CD14-positive monocyte (primary cell): ENCODE results near the gene KRTAP10-1. TPM values are rescaled to one million over a fixed set of nuclear protein-coding genes. Genes with fewer than 3 reads are reported as not detected.

ENCODE experiments used
- DNase-seq, 3 donors: peaks; one replicate each; pipeline ENCODE4 v3.0.0-alpha.2; 2011 to 2022
- H2AFZ ChIP-seq: 2 replicates; pipeline ENCODE4 v1.6.0; 2012; ENCODE audit warnings: mild to moderate bottlenecking, low read depth, low read length, inconsistent platforms; ENCODE audit not compliant: insufficient read depth, poor library complexity, severe bottlenecking
- H3K27ac ChIP-seq, 2 donors: 1 replicate in 1 of 2; 2 replicates in 1 of 2; pipeline ENCODE4 v1.5.1; 2012 to 2013; ENCODE audit warnings: low read length in 2 of 2, control low read depth in 1 of 2, inconsistent platforms in 1 of 2, low read depth in 1 of 2, mild to moderate bottlenecking in 1 of 2
- H3K27me3 ChIP-seq, 2 donors: one replicate each; pipeline versions ENCODE4 v1.6.0 to v1.6.1; 2011 to 2013; ENCODE audit warnings: low read length in 2 of 2; ENCODE audit not compliant: control insufficient read depth in 2 of 2, insufficient read depth in 2 of 2
- H3K36me3 ChIP-seq, 2 donors: replicated peaks in 1 of 2; 1 replicate in 1 of 2; 2 replicates in 1 of 2; pipeline versions ENCODE4 v1.5.1 to v1.6.1; 2012 to 2013; ENCODE audit warnings: low read length in 2 of 2, control low read depth in 1 of 2, inconsistent platforms in 1 of 2, mild to moderate bottlenecking in 1 of 2; ENCODE audit not compliant: insufficient read depth in 2 of 2, control insufficient read depth in 1 of 2
- H3K4me1 ChIP-seq, 2 donors: 1 replicate in 1 of 2; 2 replicates in 1 of 2; pipeline versions ENCODE4 v1.5.1 to v1.6.1; 2012 to 2013; ENCODE audit warnings: low read length in 2 of 2, control low read depth in 1 of 2, inconsistent platforms in 1 of 2, mild to moderate bottlenecking in 1 of 2, moderate library complexity in 1 of 2; ENCODE audit not compliant: insufficient read depth in 2 of 2, control insufficient read depth in 1 of 2
- H3K4me2 ChIP-seq: replicated peaks from 2 replicates; pipeline ENCODE3; 2012; ENCODE audit warnings: low read length, moderate library complexity, mild to moderate bottlenecking; ENCODE audit not compliant: poor library complexity, severe bottlenecking; ENCODE audit errors: extremely low read depth
- H3K4me3 ChIP-seq, 3 experiments: fragments of 200-600 bp in 1 of 3; sonication (generic) in 1 of 3; replicated peaks in 1 of 3; 1 replicate in 2 of 3; 2 replicates in 1 of 3; pipeline ENCODE4 v1.5.1; 2011 to 2013; ENCODE audit warnings: low read length in 3 of 3, mild to moderate bottlenecking in 3 of 3, control low read depth in 2 of 3, low read depth in 2 of 3, inconsistent platforms in 1 of 3, moderate library complexity in 1 of 3
- H3K79me2 ChIP-seq: 2 replicates; pipeline ENCODE4 v1.6.0; 2012; ENCODE audit warnings: mild to moderate bottlenecking, control low read depth, inconsistent platforms, low read length, moderate library complexity; ENCODE audit not compliant: insufficient read depth
- H3K9ac ChIP-seq: 2 replicates; pipeline ENCODE4 v1.6.0; 2017; ENCODE audit warnings: low read length, mild to moderate bottlenecking; ENCODE audit not compliant: insufficient read depth, poor library complexity, severe bottlenecking
- H3K9me3 ChIP-seq, 2 donors: replicated peaks in 1 of 2; 1 replicate in 1 of 2; 2 replicates in 1 of 2; pipeline versions ENCODE4 v1.5.1 to v1.6.1; 2012 to 2013; ENCODE audit warnings: low read length in 2 of 2, control low read depth in 1 of 2; ENCODE audit not compliant: control insufficient read depth in 1 of 2, insufficient read depth in 1 of 2
- H4K20me1 ChIP-seq: 2 replicates; pipeline ENCODE4 v1.6.0; 2012; ENCODE audit warnings: mild to moderate bottlenecking, low read length, control low read depth, moderate library complexity; ENCODE audit not compliant: insufficient read depth
- H3K27ac Mint-ChIP-seq, 7 donors: one replicate each; pipeline ENCODE4 v1.8.0; 2020; ENCODE audit warnings: mild to moderate bottlenecking in 7 of 7, mixed read lengths in 7 of 7, moderate library complexity in 6 of 7, inconsistent platforms in 2 of 7
- H3K27me3 Mint-ChIP-seq, 3 donors: one replicate each; pipeline ENCODE4 v1.8.0; 2021 to 2022; ENCODE audit warnings: low read depth in 3 of 3, mild to moderate bottlenecking in 3 of 3, mixed read lengths in 3 of 3, moderate library complexity in 3 of 3, inconsistent platforms in 1 of 3
- H3K36me3 Mint-ChIP-seq, 2 donors: one replicate each; pipeline ENCODE4 v1.8.0; 2020; ENCODE audit warnings: mixed read lengths in 2 of 2, inconsistent platforms in 1 of 2, mild to moderate bottlenecking in 1 of 2
- H3K4me1 Mint-ChIP-seq: one replicate; pipeline ENCODE4 v1.8.0; 2020; ENCODE audit warnings: mild to moderate bottlenecking, mixed read lengths
- H3K4me3 Mint-ChIP-seq, 2 donors: one replicate each; pipeline ENCODE4 v1.8.0; 2020; ENCODE audit warnings: mild to moderate bottlenecking in 2 of 2, mixed read lengths in 2 of 2, moderate library complexity in 1 of 2
- H3K9me3 Mint-ChIP-seq, 7 donors: one replicate each; pipeline ENCODE4 v1.8.0; 2020 to 2022; ENCODE audit warnings: mixed read lengths in 7 of 7, mild to moderate bottlenecking in 6 of 7, moderate library complexity in 6 of 7, inconsistent platforms in 2 of 7
- CTCF ChIP-seq: fragments of 200-600 bp; IDR thresholded peaks from one replicate; pipeline ENCODE4 v1.8.0; 2022; ENCODE audit warnings: antibody characterized with exemption, mild to moderate bottlenecking
- WGBS: methylation state at CpG from one replicate; pipeline ENCODE4 v1.1.5; 2013; ENCODE audit warnings: missing lambda C conversion rate; ENCODE audit not compliant: insufficient coverage; 5-methylcytosine and 5-hydroxymethylcytosine counted together
- intact Hi-C, 2 donors: fragments of 100-400 bp; cut with micrococcal nuclease; formaldehyde crosslinking; loops; one replicate each; pipeline versions ENCODE4 v1.15.0 to v1.15.1; 2023
- polyA plus RNA-seq, 3 donors: library from polyadenylated mRNA; depleted of rRNA in 1 of 3; unstranded in 2 of 3; stranded (reverse) in 1 of 3; fragments of 300-500 nt in 2 of 3; fragments of >200 nt in 1 of 3; fragmentation: Illumina TruSeq in 2 of 3; gene quantifications; 1 replicate in 2 of 3; 2 replicates in 1 of 3; pipeline ENCODE4 v1.2.3, GENCODE V29; 2012 to 2021

KRTAP10-1 gene
- polyA plus RNA-seq, 3 donors: not detected

DNA sequence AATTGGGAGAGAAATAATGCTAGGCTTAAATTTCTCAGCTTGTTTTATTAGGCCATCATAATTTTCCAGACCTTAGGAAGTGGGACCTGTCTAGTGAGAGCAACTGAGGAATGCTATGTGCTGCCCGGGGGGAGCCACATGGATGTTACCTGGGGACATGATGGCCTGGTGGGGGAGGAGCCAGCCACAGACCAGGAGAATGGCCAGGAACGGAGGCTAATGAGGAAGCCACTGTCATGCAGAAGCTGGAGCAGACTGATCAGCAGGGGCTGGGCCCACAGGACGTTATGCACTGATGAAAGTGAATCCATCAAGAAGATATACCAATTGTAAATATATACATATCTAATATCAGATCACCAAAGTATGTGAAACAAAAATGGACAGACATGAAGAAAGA is 4.6 kb upstream of the KRTAP10-1 start:
- Histone ChIP-seq H2AFZ (no peak overlapping the region), H3K4me3 (no peak overlapping the region), H3K27ac (no peak overlapping the region), H3K4me2 (no peak overlapping the region), H3K4me1 (no peaks in the 10 kb centered on the region), H4K20me1 (no peaks in the 10 kb centered on the region), H3K9ac (no peak overlapping the region), H3K36me3 (no peaks in the 10 kb centered on the region), H3K27me3 (peaks cover 2 to 18% of the 10 kb centered on the region in 2 donors), H3K9me3 (peaks cover 15 to 30% of the 10 kb centered on the region in 2 donors), H3K79me2 (no peaks in the 10 kb centered on the region)
- Mint-ChIP-seq H3K27me3 (peaks cover 18 to 34% (median 27%) of the 10 kb centered on the region in 3 donors), H3K4me3 (no peak overlapping the region), H3K36me3 (no peaks in the 10 kb centered on the region), H3K27ac (no peak overlapping the region), H3K9me3 (peaks cover 16 to 25% (median 21%) of the 10 kb centered on the region in 7 donors), H3K4me1 (peaks cover 2% of the 10 kb centered on the region)
- no peak for DNase-seq
- WGBS: 100% methylated on average over 1 of the region's 3 CpGs
- intact Hi-C loops: no loop called here
- no peak for TF ChIP-seq CTCF

DNA sequence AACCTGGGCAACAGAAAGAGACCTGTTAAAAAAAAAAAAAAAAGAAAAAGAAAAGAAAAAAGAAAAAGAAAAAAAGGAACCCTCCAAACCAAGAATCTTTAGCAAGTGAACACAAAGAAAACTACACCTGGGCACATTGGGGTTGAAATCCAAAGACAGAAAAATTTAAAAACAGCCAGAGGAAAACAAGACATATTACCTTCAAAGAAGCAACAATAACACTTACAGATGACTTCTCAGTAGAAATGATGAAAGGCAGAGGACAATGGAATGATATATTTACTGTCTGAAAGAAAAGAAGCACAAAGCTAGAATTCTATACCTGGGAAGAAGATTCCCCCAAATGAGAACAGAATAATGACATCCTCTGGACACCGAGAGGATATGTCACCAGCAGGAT is 2.7 kb upstream of the KRTAP10-1 start:
- Histone ChIP-seq H3K27me3 (peaks cover 0 to 16% of the 10 kb centered on the region in 2 donors), H4K20me1 (no peaks in the 10 kb centered on the region), H3K27ac (no peak overlapping the region), H3K9me3 (peaks cover 13 to 29% of the 10 kb centered on the region in 2 donors), H3K4me2 (no peak overlapping the region), H3K79me2 (no peaks in the 10 kb centered on the region), H3K36me3 (no peaks in the 10 kb centered on the region), H3K4me3 (no peak overlapping the region), H3K4me1 (no peaks in the 10 kb centered on the region), H2AFZ (no peak overlapping the region), H3K9ac (no peak overlapping the region)
- no CpG with 5 or more reads among the region's 1 CpG for WGBS
- H3K27ac Mint-ChIP-seq: no peak overlapping the region
- peaks cover 12 to 18% (median 12%) of the 10 kb centered on the region in 3 donors for H3K27me3 Mint-ChIP-seq
- intact Hi-C loops: no loop called here
- H3K9me3 Mint-ChIP-seq: peaks cover 14 to 22% (median 19%) of the 10 kb centered on the region in 7 donors
- H3K4me3 Mint-ChIP-seq: no peak overlapping the region
- DNase-seq: no peak
- no peak for TF ChIP-seq CTCF
- H3K4me1 Mint-ChIP-seq: peaks cover 2% of the 10 kb centered on the region
- H3K36me3 Mint-ChIP-seq: no peaks in the 10 kb centered on the region
